ENCODE data around the gene GATAD2A. TPM values are rescaled to one million over a fixed set of nuclear protein-coding genes. Genes with fewer than 3 reads are reported as not detected.

Gene GATAD2A
- polyA plus RNA-seq, 1 donor (not counting 4 experiments of a cell fraction or from before 2014, with no cell fraction given), result 28.4 TPM

DNA sequence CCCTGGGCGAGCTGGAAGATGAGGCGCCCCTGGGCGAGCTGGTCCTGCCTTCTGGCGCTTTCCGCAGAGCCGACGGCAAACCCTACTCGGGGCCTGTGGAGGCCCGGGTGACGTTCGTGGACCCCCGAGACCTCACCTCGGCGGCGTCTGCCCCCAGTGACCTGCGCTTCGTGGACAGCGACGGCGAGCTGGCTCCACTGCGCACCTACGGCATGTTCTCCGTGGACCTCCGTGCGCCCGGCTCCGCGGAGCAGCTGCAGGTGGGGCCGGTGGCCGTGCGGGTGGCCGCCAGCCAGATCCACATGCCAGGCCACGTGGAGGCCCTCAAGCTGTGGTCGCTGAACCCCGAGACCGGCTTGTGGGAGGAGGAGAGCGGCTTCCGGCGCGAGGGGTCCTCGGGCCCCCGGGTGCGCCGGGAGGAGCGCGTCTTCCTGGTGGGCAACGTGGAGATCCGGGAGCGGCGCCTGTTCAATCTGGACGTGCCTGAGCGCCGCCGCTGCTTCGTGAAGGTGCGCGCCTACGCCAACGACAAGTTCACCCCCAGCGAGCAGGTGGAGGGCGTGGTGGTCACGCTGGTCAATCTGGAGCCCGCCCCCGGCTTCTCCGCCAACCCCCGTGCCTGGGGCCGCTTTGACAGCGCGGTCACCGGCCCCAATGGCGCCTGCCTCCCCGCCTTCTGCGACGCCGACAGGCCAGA lies 138.9 kb downstream of the GATAD2A start:
- TF ChIP-seq EZH2 (IDR thresholded peaks at IDR 0.05; ENCODE audit: low read length), result no peak
- TF ChIP-seq, protein P1, sequence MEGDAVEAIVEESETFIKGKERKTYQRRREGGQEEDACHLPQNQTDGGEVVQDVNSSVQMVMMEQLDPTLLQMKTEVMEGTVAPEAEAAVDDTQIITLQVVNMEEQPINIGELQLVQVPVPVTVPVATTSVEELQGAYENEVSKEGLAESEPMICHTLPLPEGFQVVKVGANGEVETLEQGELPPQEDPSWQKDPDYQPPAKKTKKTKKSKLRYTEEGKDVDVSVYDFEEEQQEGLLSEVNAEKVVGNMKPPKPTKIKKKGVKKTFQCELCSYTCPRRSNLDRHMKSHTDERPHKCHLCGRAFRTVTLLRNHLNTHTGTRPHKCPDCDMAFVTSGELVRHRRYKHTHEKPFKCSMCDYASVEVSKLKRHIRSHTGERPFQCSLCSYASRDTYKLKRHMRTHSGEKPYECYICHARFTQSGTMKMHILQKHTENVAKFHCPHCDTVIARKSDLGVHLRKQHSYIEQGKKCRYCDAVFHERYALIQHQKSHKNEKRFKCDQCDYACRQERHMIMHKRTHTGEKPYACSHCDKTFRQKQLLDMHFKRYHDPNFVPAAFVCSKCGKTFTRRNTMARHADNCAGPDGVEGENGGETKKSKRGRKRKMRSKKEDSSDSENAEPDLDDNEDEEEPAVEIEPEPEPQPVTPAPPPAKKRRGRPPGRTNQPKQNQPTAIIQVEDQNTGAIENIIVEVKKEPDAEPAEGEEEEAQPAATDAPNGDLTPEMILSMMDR (optimal IDR thresholded peaks at IDR 0.05 in 1 of 3, IDR thresholded peaks at IDR 0.05 in 1 of 3, conservative IDR thresholded peaks at IDR 0.05 in 1 of 3; ENCODE audit: extremely low read depth in 1 of 3, insufficient read depth in 2 of 3, low read length in 3 of 3), result no peak
- H3K27me3 ChIP-seq (ENCODE audit: control insufficient read depth, extremely low read depth, insufficient read depth, low read length), result peaks cover 36% of the 10 kb centered on the region
- DNase-seq (ENCODE audit: low read depth, low spot score), result no peak
- no peaks in the 10 kb centered on the region for H3K36me3 ChIP-seq (ENCODE audit: control insufficient read depth in 2 of 2, extremely low read depth in 1 of 2, insufficient read depth in 2 of 2, low read length in 2 of 2)
- no peak overlapping the region for H2AFZ ChIP-seq (ENCODE audit: control insufficient read depth, low read length)
- H3K27ac ChIP-seq (ENCODE audit: control insufficient read depth, insufficient read depth, low read length), result no peak overlapping the region
- dilution Hi-C loops (cut with MboI; ENCODE audit: extremely low pct_ligation_motif_present, low sequenced_read_pairs), result no loop called here
- no peak for FAIRE-seq
- H3K9me3 ChIP-seq (ENCODE audit: control insufficient read depth, low read depth, low read length), result no peaks in the 10 kb centered on the region
- H3K9me1 ChIP-seq (ENCODE audit: control insufficient read depth, extremely low read depth, insufficient read depth, low read length), result no peaks in the 10 kb centered on the region
- no peak overlapping the region for H3K4me2 ChIP-seq (ENCODE audit: control insufficient read depth, extremely low read depth, insufficient read depth, low read depth, low read length)
- H3K4me3 ChIP-seq (ENCODE audit: control insufficient read depth in 2 of 3, extremely low read depth in 1 of 3, insufficient read depth in 2 of 3, low read depth in 1 of 3, low read length in 3 of 3), result no peak overlapping the region
- no peak overlapping the region for H3K9ac ChIP-seq (ENCODE audit: control insufficient read depth, extremely low read depth, insufficient read depth, low read length)
- H3K4me1 ChIP-seq (ENCODE audit: control insufficient read depth, extremely low read depth, insufficient read depth, low read length), result no peaks in the 10 kb centered on the region
- no peaks in the 10 kb centered on the region for H4K20me1 ChIP-seq (ENCODE audit: control insufficient read depth, extremely low read depth, insufficient read depth, low read length)
- no peaks in the 10 kb centered on the region for H3K79me2 ChIP-seq (ENCODE audit: control insufficient read depth, insufficient read depth, low read length)

DNA sequence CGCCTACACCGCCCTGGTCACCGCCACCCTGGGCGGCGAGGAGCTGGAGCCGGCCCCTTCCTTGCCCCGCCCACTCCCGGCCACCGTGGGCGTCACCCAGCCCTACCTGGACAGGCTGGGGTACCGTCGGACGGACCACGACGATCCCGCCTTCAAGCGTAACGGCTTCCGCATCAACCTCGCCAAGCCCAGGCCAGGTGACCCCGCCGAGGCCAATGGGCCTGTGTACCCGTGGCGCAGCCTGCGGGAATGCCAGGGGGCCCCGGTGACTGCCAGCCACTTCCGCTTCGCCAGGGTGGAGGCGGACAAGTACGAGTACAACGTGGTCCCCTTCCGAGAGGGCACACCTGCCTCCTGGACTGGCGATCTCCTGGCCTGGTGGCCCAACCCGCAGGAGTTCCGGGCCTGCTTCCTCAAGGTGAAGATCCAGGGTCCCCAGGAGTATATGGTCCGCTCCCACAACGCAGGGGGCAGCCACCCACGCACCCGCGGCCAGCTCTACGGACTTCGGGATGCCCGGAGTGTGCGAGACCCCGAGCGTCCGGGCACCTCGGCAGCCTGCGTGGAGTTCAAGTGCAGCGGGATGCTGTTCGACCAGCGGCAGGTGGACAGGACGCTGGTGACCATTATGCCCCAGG lies 139.6 kb downstream of the GATAD2A start:
- FAIRE-seq, result no peak
- H3K27ac ChIP-seq (ENCODE audit: control insufficient read depth, insufficient read depth, low read length), result no peak overlapping the region
- H3K27me3 ChIP-seq (ENCODE audit: control insufficient read depth, extremely low read depth, insufficient read depth, low read length), result peaks cover 35% of the 10 kb centered on the region
- no peaks in the 10 kb centered on the region for H3K79me2 ChIP-seq (ENCODE audit: control insufficient read depth, insufficient read depth, low read length)
- dilution Hi-C loops (cut with MboI; ENCODE audit: extremely low pct_ligation_motif_present, low sequenced_read_pairs), result no loop called here
- H3K4me1 ChIP-seq (ENCODE audit: control insufficient read depth, extremely low read depth, insufficient read depth, low read length), result no peaks in the 10 kb centered on the region
- H3K9me1 ChIP-seq (ENCODE audit: control insufficient read depth, extremely low read depth, insufficient read depth, low read length), result no peaks in the 10 kb centered on the region
- no peak for DNase-seq (ENCODE audit: low read depth, low spot score)
- H3K9me3 ChIP-seq (ENCODE audit: control insufficient read depth, low read depth, low read length), result no peaks in the 10 kb centered on the region
- TF ChIP-seq, protein P1 (optimal IDR thresholded peaks at IDR 0.05 in 1 of 3, IDR thresholded peaks at IDR 0.05 in 1 of 3, conservative IDR thresholded peaks at IDR 0.05 in 1 of 3; ENCODE audit: extremely low read depth in 1 of 3, insufficient read depth in 2 of 3, low read length in 3 of 3), result no peak
- no peak for TF ChIP-seq EZH2 (IDR thresholded peaks at IDR 0.05; ENCODE audit: low read length)
- H3K9ac ChIP-seq (ENCODE audit: control insufficient read depth, extremely low read depth, insufficient read depth, low read length), result no peak overlapping the region
- no peaks in the 10 kb centered on the region for H3K36me3 ChIP-seq (ENCODE audit: control insufficient read depth in 2 of 2, extremely low read depth in 1 of 2, insufficient read depth in 2 of 2, low read length in 2 of 2)
- H3K4me2 ChIP-seq (ENCODE audit: control insufficient read depth, extremely low read depth, insufficient read depth, low read depth, low read length), result no peak overlapping the region
- no peaks in the 10 kb centered on the region for H4K20me1 ChIP-seq (ENCODE audit: control insufficient read depth, extremely low read depth, insufficient read depth, low read length)
- no peak overlapping the region for H2AFZ ChIP-seq (ENCODE audit: control insufficient read depth, low read length)
- no peak overlapping the region for H3K4me3 ChIP-seq (ENCODE audit: control insufficient read depth in 2 of 3, extremely low read depth in 1 of 3, insufficient read depth in 2 of 3, low read depth in 1 of 3, low read length in 3 of 3)
